ENCODE measurements around the gene DYDC2.

Gene DYDC2, protein sequence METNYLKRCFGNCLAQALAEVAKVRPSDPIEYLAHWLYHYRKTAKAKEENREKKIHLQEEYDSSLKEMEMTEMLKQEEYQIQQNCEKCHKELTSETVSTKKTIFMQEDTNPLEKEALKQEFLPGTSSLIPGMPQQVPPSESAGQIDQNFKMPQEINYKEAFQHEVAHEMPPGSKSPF

DNA sequence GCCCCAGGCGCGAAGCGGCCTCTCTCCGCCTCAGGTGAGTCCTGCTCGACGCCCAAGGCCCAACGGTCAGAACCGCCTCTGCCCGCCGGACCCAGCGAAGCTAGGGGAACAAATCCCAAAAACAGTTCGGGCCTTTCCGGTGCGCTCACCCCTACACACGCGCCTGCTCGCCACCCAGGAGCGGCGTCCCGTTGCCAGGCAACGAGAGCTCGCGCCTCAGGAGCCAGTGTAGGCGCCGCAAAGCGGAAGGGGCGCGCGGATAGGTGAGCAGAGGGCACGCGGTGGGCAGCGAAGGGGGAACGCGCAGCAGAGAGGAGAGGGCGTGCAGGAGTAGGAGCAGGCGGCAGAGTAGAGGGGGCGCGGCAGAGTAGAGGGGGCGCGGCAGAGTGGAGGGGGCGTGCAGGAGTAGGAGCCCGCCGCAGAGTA is at the start of gene DYDC2, which contains the start of gene DYDC1:
Gene DYDC2, plus strand, starts transcription at position 219 of the 426 bp plus-strand sequence. CDS start 5,663 bp downstream, outside the sequence.
Gene DYDC1, minus strand, starts transcription at position 193 of the 426 bp plus-strand sequence. CDS start 4,154 bp downstream, outside the sequence.
- TF ChIP-seq EZH2 (IDR thresholded peaks at IDR 0.05; ENCODE audit: borderline replicate concordance, low read depth, low read length, severe bottlenecking) = no peak
- TF ChIP-seq, protein P1, sequence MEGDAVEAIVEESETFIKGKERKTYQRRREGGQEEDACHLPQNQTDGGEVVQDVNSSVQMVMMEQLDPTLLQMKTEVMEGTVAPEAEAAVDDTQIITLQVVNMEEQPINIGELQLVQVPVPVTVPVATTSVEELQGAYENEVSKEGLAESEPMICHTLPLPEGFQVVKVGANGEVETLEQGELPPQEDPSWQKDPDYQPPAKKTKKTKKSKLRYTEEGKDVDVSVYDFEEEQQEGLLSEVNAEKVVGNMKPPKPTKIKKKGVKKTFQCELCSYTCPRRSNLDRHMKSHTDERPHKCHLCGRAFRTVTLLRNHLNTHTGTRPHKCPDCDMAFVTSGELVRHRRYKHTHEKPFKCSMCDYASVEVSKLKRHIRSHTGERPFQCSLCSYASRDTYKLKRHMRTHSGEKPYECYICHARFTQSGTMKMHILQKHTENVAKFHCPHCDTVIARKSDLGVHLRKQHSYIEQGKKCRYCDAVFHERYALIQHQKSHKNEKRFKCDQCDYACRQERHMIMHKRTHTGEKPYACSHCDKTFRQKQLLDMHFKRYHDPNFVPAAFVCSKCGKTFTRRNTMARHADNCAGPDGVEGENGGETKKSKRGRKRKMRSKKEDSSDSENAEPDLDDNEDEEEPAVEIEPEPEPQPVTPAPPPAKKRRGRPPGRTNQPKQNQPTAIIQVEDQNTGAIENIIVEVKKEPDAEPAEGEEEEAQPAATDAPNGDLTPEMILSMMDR (IDR thresholded peaks at IDR 0.05; ENCODE audit: borderline replicate concordance, extremely low read depth, low read length, poor library complexity, severe bottlenecking) = no peak
- ATAC-seq (ENCODE audit: insufficient read depth, low read depth) = no peak
- Histone ChIP-seq H3K9me3 (ENCODE audit: insufficient read depth, low read length, severe bottlenecking) (no peaks in the 10 kb centered on the region), H3K4me2 (ENCODE audit: insufficient read depth, low read length) (no peak within 1 kb of the TSS), H3K79me2 (ENCODE audit: insufficient read depth, low read length) (no peaks in the 10 kb centered on the region), H2AFZ (ENCODE audit: low read depth, low read length) (no peak within 1 kb of the TSS), H3K4me3 (ENCODE audit: low read depth in 1 of 2, low read length in 2 of 2) (no peak within 1 kb of the TSS), H3K4me1 (ENCODE audit: insufficient read depth, low read length) (no peaks in the 10 kb centered on the region), H3K27me3 (ENCODE audit: insufficient read depth, low read length, poor library complexity) (peaks cover 4% of the 10 kb centered on the region), H3K27ac (ENCODE audit: low read length) (no peak within 1 kb of the TSS), H3K36me3 (ENCODE audit: insufficient read depth, low read length) (no peaks in the 10 kb centered on the region), H4K20me1 (ENCODE audit: insufficient read depth, low read length) (no peaks in the 10 kb centered on the region), H3K9ac (ENCODE audit: low read depth, low read length) (no peak within 1 kb of the TSS)
- DNase-seq = no peak

DNA sequence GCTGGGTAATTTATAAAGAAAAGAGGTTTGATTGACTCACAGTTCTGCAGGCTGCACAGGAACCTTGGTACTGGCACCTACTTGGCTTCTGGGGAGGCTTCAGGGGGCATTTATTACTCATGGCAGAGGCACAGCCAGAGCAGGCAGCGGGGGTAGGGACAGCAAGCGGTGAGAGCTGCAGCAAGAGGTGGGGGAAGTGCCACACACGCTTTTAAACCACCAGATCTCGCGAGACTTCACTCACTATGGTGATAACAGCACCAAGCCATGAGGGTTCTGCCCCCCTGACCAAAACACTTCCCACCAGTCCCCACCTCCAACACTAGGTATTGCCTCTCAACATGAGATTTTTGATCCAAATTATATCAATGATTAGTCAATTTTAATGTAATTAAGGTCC is 43.1 kb upstream of the DYDC2 start:
- Histone ChIP-seq H3K9me3 (ENCODE audit: insufficient read depth, low read length, severe bottlenecking) (no peaks in the 10 kb centered on the region), H3K79me2 (ENCODE audit: insufficient read depth, low read length) (no peaks in the 10 kb centered on the region), H4K20me1 (ENCODE audit: insufficient read depth, low read length) (no peaks in the 10 kb centered on the region), H2AFZ (ENCODE audit: low read depth, low read length) (no peak overlapping the region), H3K27ac (ENCODE audit: low read length) (no peak overlapping the region), H3K9ac (ENCODE audit: low read depth, low read length) (no peak overlapping the region), H3K27me3 (ENCODE audit: insufficient read depth, low read length, poor library complexity) (no peaks in the 10 kb centered on the region), H3K4me2 (ENCODE audit: insufficient read depth, low read length) (no peak overlapping the region), H3K4me1 (ENCODE audit: insufficient read depth, low read length) (no peaks in the 10 kb centered on the region), H3K4me3 (ENCODE audit: low read depth in 1 of 2, low read length in 2 of 2) (no peak overlapping the region), H3K36me3 (ENCODE audit: insufficient read depth, low read length) (no peaks in the 10 kb centered on the region)
- no peak for ATAC-seq (ENCODE audit: insufficient read depth, low read depth)
- no peak for DNase-seq
- TF ChIP-seq EZH2 (IDR thresholded peaks at IDR 0.05; ENCODE audit: borderline replicate concordance, low read depth, low read length, severe bottlenecking) = no peak
- TF ChIP-seq, protein P1 (IDR thresholded peaks at IDR 0.05; ENCODE audit: borderline replicate concordance, extremely low read depth, low read length, poor library complexity, severe bottlenecking) = no peak

- no peaks in the 10 kb centered on the region for H3K9me3 ChIP-seq (ENCODE audit: insufficient read depth, low read length, severe bottlenecking)
- no peaks in the 10 kb centered on the region for H3K36me3 ChIP-seq (ENCODE audit: insufficient read depth, low read length)
- no peak overlapping the region for H3K9ac ChIP-seq (ENCODE audit: low read depth, low read length)
- no peak overlapping the region for H2AFZ ChIP-seq (ENCODE audit: low read depth, low read length)
- H3K27me3 ChIP-seq (ENCODE audit: insufficient read depth, low read length, poor library complexity) = peaks cover 3% of the 10 kb centered on the region
- DNase-seq = no peak
- H3K4me3 ChIP-seq (ENCODE audit: low read depth in 1 of 2, low read length in 2 of 2) = no peak overlapping the region
- H3K4me2 ChIP-seq (ENCODE audit: insufficient read depth, low read length) = no peak overlapping the region
- no peak overlapping the region for H3K27ac ChIP-seq (ENCODE audit: low read length)
- no peak for TF ChIP-seq EZH2 (IDR thresholded peaks at IDR 0.05; ENCODE audit: borderline replicate concordance, low read depth, low read length, severe bottlenecking)
- TF ChIP-seq, protein P1 (IDR thresholded peaks at IDR 0.05; ENCODE audit: borderline replicate concordance, extremely low read depth, low read length, poor library complexity, severe bottlenecking) = no peak
- no peaks in the 10 kb centered on the region for H4K20me1 ChIP-seq (ENCODE audit: insufficient read depth, low read length)
- H3K4me1 ChIP-seq (ENCODE audit: insufficient read depth, low read length) = no peaks in the 10 kb centered on the region
- no peaks in the 10 kb centered on the region for H3K79me2 ChIP-seq (ENCODE audit: insufficient read depth, low read length)
- no peak for ATAC-seq (ENCODE audit: insufficient read depth, low read depth)
These were observed 41.2 kb upstream of the DYDC2 start for GRCh38 chr10:80315391-80315790.
